ENCODE results near the gene ATP11C.

The ATP11C gene

GRCh38 chrX:139890991-139891700 is 41.7 kb downstream of the ATP11C start:
- H3K27me3 ChIP-seq (ENCODE audit: insufficient read depth, low read length, poor library complexity) = no peaks in the 10 kb centered on the region
- no peak for TF ChIP-seq CTCF (IDR thresholded peaks at IDR 0.05; ENCODE audit: borderline replicate concordance, extremely low read depth, low read length, poor library complexity, severe bottlenecking)
- no peak for TF ChIP-seq EZH2 (IDR thresholded peaks at IDR 0.05; ENCODE audit: borderline replicate concordance, low read depth, low read length, severe bottlenecking)
- no peaks in the 10 kb centered on the region for H3K36me3 ChIP-seq (ENCODE audit: insufficient read depth, low read length)
- H3K27ac ChIP-seq (ENCODE audit: low read length) = no peak overlapping the region
- no peak overlapping the region for H3K4me2 ChIP-seq (ENCODE audit: insufficient read depth, low read length)
- H4K20me1 ChIP-seq (ENCODE audit: insufficient read depth, low read length) = no peaks in the 10 kb centered on the region
- H2AFZ ChIP-seq (ENCODE audit: low read depth, low read length) = no peak overlapping the region
- no peaks in the 10 kb centered on the region for H3K4me1 ChIP-seq (ENCODE audit: insufficient read depth, low read length)
- DNase-seq = no peak
- ATAC-seq (ENCODE audit: insufficient read depth, low read depth) = no peak
- no peak overlapping the region for H3K4me3 ChIP-seq (ENCODE audit: low read depth in 1 of 2, low read length in 2 of 2)
- no peak overlapping the region for H3K9ac ChIP-seq (ENCODE audit: low read depth, low read length)
- H3K9me3 ChIP-seq (ENCODE audit: insufficient read depth, low read length, severe bottlenecking) = no peaks in the 10 kb centered on the region
- peaks cover 4% of the 10 kb centered on the region; the same call in 1 of the 2 replicates for H3K79me2 ChIP-seq (ENCODE audit: insufficient read depth, low read length)

DNA sequence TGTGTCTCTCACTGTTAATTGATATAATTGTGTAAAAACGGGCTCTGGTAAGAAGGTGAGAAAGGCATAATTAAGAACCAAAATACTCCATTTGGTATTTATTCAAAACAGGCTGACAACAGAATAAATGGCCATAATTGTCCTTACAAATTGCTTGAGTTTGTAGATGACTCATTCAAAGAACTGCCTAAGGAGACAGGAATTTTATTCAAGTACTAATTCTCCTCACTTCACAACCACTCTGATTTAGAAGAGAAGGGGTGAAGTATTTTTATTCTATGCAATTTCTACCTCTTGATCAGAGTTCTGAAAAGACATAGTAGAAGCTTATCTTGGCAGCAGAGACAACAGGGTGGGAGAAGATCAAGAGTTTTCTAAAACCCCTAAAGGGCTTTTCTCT is 43.1 kb downstream of the ATP11C start:
- peaks cover 4% of the 10 kb centered on the region; the same call in 1 of the 2 replicates for H3K79me2 ChIP-seq (ENCODE audit: insufficient read depth, low read length)
- TF ChIP-seq EZH2 (IDR thresholded peaks at IDR 0.05; ENCODE audit: borderline replicate concordance, low read depth, low read length, severe bottlenecking) = no peak
- TF ChIP-seq CTCF (IDR thresholded peaks at IDR 0.05; ENCODE audit: borderline replicate concordance, extremely low read depth, low read length, poor library complexity, severe bottlenecking) = no peak
- no peak overlapping the region for H2AFZ ChIP-seq (ENCODE audit: low read depth, low read length)
- no peak overlapping the region for H3K4me3 ChIP-seq (ENCODE audit: low read depth in 1 of 2, low read length in 2 of 2)
- DNase-seq = no peak
- no peaks in the 10 kb centered on the region for H3K36me3 ChIP-seq (ENCODE audit: insufficient read depth, low read length)
- no peak overlapping the region for H3K27ac ChIP-seq (ENCODE audit: low read length)
- H3K9me3 ChIP-seq (ENCODE audit: insufficient read depth, low read length, severe bottlenecking) = no peaks in the 10 kb centered on the region
- no peak overlapping the region for H3K4me2 ChIP-seq (ENCODE audit: insufficient read depth, low read length)
- no peak for ATAC-seq (ENCODE audit: insufficient read depth, low read depth)
- no peaks in the 10 kb centered on the region for H4K20me1 ChIP-seq (ENCODE audit: insufficient read depth, low read length)
- H3K9ac ChIP-seq (ENCODE audit: low read depth, low read length) = no peak overlapping the region
- H3K27me3 ChIP-seq (ENCODE audit: insufficient read depth, low read length, poor library complexity) = no peaks in the 10 kb centered on the region
- H3K4me1 ChIP-seq (ENCODE audit: insufficient read depth, low read length) = no peaks in the 10 kb centered on the region

- H3K36me3 ChIP-seq (ENCODE audit: insufficient read depth, low read length) = no peaks in the 10 kb centered on the region
- H2AFZ ChIP-seq (ENCODE audit: low read depth, low read length) = no peak overlapping the region
- H4K20me1 ChIP-seq (ENCODE audit: insufficient read depth, low read length) = no peaks in the 10 kb centered on the region; the same call in 1 of the 2 replicates
- no peaks in the 10 kb centered on the region for H3K27me3 ChIP-seq (ENCODE audit: insufficient read depth, low read length, poor library complexity)
- peaks cover 7% of the 10 kb centered on the region; the same call in 1 of the 2 replicates for H3K79me2 ChIP-seq (ENCODE audit: insufficient read depth, low read length)
- no peaks in the 10 kb centered on the region for H3K4me1 ChIP-seq (ENCODE audit: insufficient read depth, low read length)
- DNase-seq (no peak), ATAC-seq (ENCODE audit: insufficient read depth, low read depth) (no peak)
- no peak overlapping the region for H3K9ac ChIP-seq (ENCODE audit: low read depth, low read length)
- H3K27ac ChIP-seq (ENCODE audit: low read length) = no peak overlapping the region
- TF ChIP-seq CTCF (IDR thresholded peaks at IDR 0.05; ENCODE audit: borderline replicate concordance, extremely low read depth, low read length, poor library complexity, severe bottlenecking) = no peak
- TF ChIP-seq EZH2 (IDR thresholded peaks at IDR 0.05; ENCODE audit: borderline replicate concordance, low read depth, low read length, severe bottlenecking) = no peak
- H3K9me3 ChIP-seq (ENCODE audit: insufficient read depth, low read length, severe bottlenecking) = no peaks in the 10 kb centered on the region
- no peak overlapping the region for H3K4me3 ChIP-seq (ENCODE audit: low read depth in 1 of 2, low read length in 2 of 2)
- H3K4me2 ChIP-seq (ENCODE audit: insufficient read depth, low read length) = no peak overlapping the region
Observed at GRCh38 chrX:139883984-139884383, 48.9 kb downstream of the ATP11C start.

Measured in DND-41 (cell line).